ENCODE measurements around the gene CAPN2.

The CAPN2 gene

DNA sequence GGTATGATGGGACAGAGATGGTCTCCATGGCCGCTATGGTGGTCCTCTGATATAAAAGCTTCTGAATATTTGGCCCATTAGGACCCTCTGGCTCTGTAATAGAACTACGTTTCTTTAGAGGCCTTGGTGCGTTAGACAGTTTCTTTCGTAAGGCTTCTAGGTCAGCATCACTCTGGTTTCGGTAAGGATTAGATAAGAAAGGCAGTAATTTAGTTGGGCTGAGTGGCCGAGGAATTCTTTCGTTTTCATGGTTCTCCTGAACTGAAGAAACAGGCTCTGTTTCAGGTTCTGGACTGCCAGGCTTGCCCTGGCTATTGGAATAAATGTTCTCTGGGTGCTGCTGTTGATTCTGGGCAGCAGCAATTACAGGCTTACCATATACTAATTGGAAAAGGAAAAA, 83.9 kb downstream of the CAPN2 start:
- no peak for TF ChIP-seq EP300 (IDR thresholded peaks at IDR 0.05; ENCODE audit: borderline replicate concordance)
- no peak for TF ChIP-seq ZBTB7A (IDR thresholded peaks at IDR 0.05; ENCODE audit: low read depth)
- no peak for TF ChIP-seq TEAD4 (IDR thresholded peaks at IDR 0.05)
- TF ChIP-seq CREB1 (IDR thresholded peaks at IDR 0.05; ENCODE audit: low read depth), result no peak
- no peak for TF ChIP-seq FOXM1 (IDR thresholded peaks at IDR 0.05; ENCODE audit: borderline replicate concordance, low read depth)
- TF ChIP-seq YY1 (IDR thresholded peaks at IDR 0.05; ENCODE audit: low read depth), result no peak
- TF ChIP-seq TAF1 (IDR thresholded peaks at IDR 0.05; ENCODE audit: low read depth), result no peak
- TF ChIP-seq REST (IDR thresholded peaks at IDR 0.05; ENCODE audit: low read depth), result no peak
- TF ChIP-seq CEBPB (IDR thresholded peaks at IDR 0.05), result no peak
- TF ChIP-seq, protein P1, sequence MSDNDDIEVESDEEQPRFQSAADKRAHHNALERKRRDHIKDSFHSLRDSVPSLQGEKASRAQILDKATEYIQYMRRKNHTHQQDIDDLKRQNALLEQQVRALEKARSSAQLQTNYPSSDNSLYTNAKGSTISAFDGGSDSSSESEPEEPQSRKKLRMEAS (IDR thresholded peaks at IDR 0.05), result no peak
- TF ChIP-seq TCF12 (IDR thresholded peaks at IDR 0.05; ENCODE audit: low read depth), result no peak
- TF ChIP-seq EGR1 (IDR thresholded peaks at IDR 0.05), result no peak
- TF ChIP-seq, protein P2, sequence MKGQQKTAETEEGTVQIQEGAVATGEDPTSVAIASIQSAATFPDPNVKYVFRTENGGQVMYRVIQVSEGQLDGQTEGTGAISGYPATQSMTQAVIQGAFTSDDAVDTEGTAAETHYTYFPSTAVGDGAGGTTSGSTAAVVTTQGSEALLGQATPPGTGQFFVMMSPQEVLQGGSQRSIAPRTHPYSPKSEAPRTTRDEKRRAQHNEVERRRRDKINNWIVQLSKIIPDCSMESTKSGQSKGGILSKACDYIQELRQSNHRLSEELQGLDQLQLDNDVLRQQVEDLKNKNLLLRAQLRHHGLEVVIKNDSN (IDR thresholded peaks at IDR 0.05), result no peak
- TF ChIP-seq RAD21 (IDR thresholded peaks at IDR 0.05; ENCODE audit: low read depth), result no peak
- TF ChIP-seq NFIC (IDR thresholded peaks at IDR 0.05), result no peak

GRCh38 chr1:223802032-223802431, 89.7 kb downstream of the CAPN2 start:
- TF ChIP-seq YY1 (IDR thresholded peaks at IDR 0.05; ENCODE audit: low read depth) (no peak), EP300 (IDR thresholded peaks at IDR 0.05; ENCODE audit: borderline replicate concordance) (no peak), FOXM1 (IDR thresholded peaks at IDR 0.05; ENCODE audit: borderline replicate concordance, low read depth) (no peak), TEAD4 (IDR thresholded peaks at IDR 0.05) (no peak), CREB1 (IDR thresholded peaks at IDR 0.05; ENCODE audit: low read depth) (no peak), TCF12 (IDR thresholded peaks at IDR 0.05; ENCODE audit: low read depth) (no peak), RAD21 (IDR thresholded peaks at IDR 0.05; ENCODE audit: low read depth) (no peak), TAF1 (IDR thresholded peaks at IDR 0.05; ENCODE audit: low read depth) (no peak), NFIC (IDR thresholded peaks at IDR 0.05) (no peak)
- TF ChIP-seq, protein P1 (IDR thresholded peaks at IDR 0.05), result no peak
- TF ChIP-seq, protein P2 (IDR thresholded peaks at IDR 0.05), result no peak

DNA sequence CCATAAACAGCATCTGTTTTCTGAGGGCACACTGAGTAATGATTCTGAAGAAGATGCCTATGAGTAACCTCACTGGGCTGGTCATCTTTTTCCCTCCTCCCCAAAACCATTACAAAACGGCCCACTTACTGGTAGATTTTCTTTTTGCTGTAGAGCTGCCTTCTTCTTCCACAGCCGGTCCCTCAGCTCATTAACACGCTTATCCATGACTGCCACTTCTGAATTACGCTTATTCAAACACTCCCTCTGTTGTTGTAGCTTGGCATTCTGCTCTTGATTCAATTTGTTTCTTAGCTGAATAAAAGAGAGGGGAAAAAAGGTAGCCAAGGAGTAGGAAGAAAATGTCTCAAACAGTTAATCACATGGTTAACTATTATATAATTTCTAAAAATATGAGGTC, 90.3 kb downstream of the CAPN2 start:
- TF ChIP-seq FOXM1 (IDR thresholded peaks at IDR 0.05; ENCODE audit: borderline replicate concordance, low read depth) (no peak), NFIC (IDR thresholded peaks at IDR 0.05) (no peak), REST (IDR thresholded peaks at IDR 0.05; ENCODE audit: low read depth) (no peak), CREB1 (IDR thresholded peaks at IDR 0.05; ENCODE audit: low read depth) (no peak), RAD21 (IDR thresholded peaks at IDR 0.05; ENCODE audit: low read depth) (no peak), YY1 (IDR thresholded peaks at IDR 0.05; ENCODE audit: low read depth) (no peak), TAF1 (IDR thresholded peaks at IDR 0.05; ENCODE audit: low read depth) (no peak), CEBPB (IDR thresholded peaks at IDR 0.05) (no peak), EP300 (IDR thresholded peaks at IDR 0.05; ENCODE audit: borderline replicate concordance) (no peak)
- TF ChIP-seq, protein P1 (IDR thresholded peaks at IDR 0.05), result no peak

DNA sequence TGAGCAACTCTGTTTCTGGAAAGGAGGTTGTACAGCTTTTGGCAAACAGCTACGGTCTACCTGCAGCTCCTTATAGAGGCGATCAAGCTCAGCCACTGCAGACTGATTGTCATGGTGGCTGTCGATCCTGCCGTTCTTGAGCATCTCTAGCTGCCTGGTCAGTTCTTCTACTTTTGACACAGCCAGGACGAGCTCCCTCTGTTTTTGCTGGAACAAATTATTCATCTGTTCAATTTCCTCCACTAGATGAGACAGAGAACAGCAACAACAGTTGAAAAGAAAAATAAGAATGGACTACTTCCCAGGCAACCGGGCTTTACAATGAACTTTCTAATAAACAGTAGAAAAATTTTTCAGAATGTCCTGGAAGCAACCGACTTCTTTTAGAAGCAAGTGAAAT, 90.9 kb downstream of the CAPN2 start:
- no peak for TF ChIP-seq NFIC (IDR thresholded peaks at IDR 0.05)

DNA sequence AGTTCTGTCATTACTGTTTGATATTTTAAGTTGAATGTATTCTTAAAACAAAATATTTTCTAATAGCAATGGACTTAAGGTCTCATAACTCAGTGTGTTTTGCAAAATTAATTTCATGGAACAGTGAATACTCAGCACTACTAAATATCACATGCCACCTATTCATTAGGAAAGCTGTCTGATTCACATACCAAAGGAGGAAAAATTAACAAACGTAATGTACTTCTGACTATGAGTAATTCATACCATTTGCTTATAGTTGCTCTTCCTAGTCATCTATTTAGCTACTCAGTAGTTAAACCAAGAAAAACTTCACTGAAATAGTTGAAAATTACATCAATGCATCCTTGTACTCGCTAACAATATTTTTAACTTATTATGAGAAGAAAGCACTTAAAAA, 98.2 kb downstream of the CAPN2 start:
- no peak for TF ChIP-seq TEAD4 (IDR thresholded peaks at IDR 0.05)
- TF ChIP-seq, protein P1 (IDR thresholded peaks at IDR 0.05), result no peak
- TF ChIP-seq EGR1 (IDR thresholded peaks at IDR 0.05), result no peak
- TF ChIP-seq TAF1 (IDR thresholded peaks at IDR 0.05; ENCODE audit: low read depth), result no peak
- TF ChIP-seq EP300 (IDR thresholded peaks at IDR 0.05; ENCODE audit: borderline replicate concordance), result no peak
- TF ChIP-seq RAD21 (IDR thresholded peaks at IDR 0.05; ENCODE audit: low read depth), result no peak
- no peak for TF ChIP-seq ZBTB7A (IDR thresholded peaks at IDR 0.05; ENCODE audit: low read depth)
- TF ChIP-seq CREB1 (IDR thresholded peaks at IDR 0.05; ENCODE audit: low read depth), result no peak
- no peak for TF ChIP-seq YY1 (IDR thresholded peaks at IDR 0.05; ENCODE audit: low read depth)
- TF ChIP-seq CEBPB (IDR thresholded peaks at IDR 0.05), result no peak
- no peak for TF ChIP-seq FOXM1 (IDR thresholded peaks at IDR 0.05; ENCODE audit: borderline replicate concordance, low read depth)
- TF ChIP-seq TCF12 (IDR thresholded peaks at IDR 0.05; ENCODE audit: low read depth), result no peak
- TF ChIP-seq REST (IDR thresholded peaks at IDR 0.05; ENCODE audit: low read depth), result no peak
- TF ChIP-seq, protein P2 (IDR thresholded peaks at IDR 0.05), result no peak
- TF ChIP-seq NFIC (IDR thresholded peaks at IDR 0.05), result no peak

Data from Ishikawa (cell line).